HG03520 (cell line): ENCODE data around the gene PARP1.
"Not testable (repeated sequence)": the region's sequence is repeated elsewhere in the genome, so short reads cannot be mapped to it uniquely, and the experiment has no call there.

ENCODE experiments used
- ATAC-seq: cut with Tn5 transposase; IDR thresholded peaks from one replicate; pipeline ENCODE4 v1.9.1; 2021; ENCODE audit warnings: mild to moderate bottlenecking, moderate library complexity; ENCODE audit not compliant: unreplicated experiment

Gene PARP1

DNA sequence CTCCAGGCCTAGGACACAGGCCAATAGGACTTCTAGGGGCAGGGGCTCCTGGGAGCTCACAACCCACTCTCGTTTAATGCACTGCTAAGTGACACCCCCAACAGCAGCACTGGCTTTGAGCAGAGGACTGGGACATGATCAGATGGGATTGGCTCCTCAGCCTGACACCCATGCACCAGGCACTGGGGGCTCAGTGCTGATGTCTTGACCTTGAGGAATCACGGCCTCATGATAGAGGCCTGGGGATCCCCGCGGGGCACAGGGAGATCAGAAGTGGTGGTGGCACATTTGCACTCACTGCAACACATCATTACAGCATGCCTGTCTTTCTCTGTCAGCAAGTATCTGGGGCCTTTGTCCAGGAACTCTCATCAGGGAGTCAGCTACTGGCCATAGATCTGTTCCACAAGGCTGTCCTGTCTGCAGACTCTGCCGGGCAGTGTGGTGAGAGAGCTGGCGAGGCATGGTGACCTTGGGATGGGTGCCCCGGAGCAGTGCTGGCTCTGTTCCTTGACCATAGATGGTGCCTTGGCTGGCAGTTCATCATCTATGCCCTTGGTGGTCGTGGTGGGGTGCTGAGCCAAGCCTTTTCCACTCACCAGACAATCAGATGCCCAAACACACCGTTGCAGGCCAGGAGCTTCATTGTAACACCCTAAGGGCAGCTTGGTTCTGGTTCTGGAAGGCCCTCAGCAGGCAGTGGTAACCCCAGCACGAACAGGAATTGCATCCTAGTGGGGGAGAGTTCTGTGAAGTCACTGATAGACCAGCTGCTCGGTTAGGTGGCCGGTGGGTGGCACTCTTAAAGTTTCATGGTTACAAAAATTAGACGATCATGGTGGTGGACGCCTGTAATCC, 22.2 kb upstream of the PARP1 start:
- no peak for ATAC-seq

DNA sequence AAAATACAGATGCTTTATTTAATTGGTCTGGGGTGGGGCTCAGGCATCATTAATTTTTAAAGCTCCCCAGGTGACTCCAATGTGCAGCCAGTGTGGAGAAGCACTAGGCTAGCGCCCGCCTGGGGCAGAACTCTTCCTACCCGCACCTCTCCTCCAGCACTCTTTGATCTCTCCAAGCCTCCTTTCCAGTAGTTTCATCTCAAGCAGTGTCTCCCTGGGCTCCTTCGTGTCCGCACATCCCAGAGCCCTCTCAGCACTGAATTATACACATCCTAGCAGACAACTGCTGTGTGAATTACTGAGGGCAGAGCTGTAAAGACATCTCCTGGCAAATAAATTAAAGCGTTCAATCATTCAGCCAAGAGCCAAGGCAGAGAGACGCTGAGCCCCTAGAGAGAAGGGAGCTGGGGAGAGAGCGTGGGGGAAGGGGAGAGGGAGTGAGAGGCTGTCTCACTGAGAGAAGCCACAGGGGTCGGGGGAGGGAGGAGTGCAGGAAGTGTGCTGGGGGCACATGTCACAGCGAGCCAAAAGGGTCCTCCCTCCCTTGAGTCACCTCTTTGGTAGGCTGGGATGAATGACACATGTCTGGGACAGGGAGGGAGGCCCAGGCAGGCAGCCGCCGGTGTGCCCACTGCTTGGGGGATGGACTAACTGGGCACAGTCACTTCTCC, 21.0 kb upstream of the PARP1 start:
- no peak for ATAC-seq

DNA sequence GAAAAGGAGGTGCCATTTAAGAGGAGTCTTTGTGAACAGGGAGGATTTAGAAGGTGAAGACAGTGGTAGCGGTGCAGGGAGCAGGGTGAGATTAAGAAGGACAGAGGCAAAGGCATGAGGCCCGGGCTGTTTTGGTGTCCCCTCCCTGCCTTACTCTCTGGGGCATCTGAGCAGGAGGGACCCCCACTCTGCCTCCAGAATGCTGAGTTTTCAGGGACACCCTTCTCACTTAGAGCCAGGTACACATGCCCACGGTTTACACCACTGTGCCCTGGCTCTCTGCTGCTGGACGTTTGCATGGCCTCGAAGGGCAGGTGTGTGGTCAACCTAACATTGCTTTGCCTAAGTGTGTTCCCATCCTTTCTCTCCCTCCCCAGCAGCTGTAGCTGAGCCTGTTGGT, 20.5 kb upstream of the PARP1 start:
- no peak for ATAC-seq

DNA sequence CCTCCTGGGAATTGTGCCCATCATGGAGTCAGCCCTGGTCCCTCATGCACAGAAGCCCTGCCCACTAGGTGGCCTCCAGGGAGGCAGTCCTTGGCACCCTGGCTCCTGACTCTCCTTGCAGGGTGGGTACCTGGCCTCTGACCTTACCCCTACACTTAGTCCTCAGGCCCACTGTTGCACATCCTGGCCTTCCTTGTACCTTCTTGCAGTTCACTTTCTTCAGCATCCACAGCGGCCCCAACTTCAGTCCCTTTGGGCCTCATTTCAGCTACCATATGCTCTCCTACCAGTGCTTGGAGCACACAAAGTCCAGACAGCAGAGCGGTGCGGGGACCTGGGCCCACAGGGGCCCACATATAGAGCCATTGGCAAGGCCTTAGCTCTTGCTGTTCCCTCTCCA, 19.2 kb upstream of the PARP1 start:
- ATAC-seq: no peak

DNA sequence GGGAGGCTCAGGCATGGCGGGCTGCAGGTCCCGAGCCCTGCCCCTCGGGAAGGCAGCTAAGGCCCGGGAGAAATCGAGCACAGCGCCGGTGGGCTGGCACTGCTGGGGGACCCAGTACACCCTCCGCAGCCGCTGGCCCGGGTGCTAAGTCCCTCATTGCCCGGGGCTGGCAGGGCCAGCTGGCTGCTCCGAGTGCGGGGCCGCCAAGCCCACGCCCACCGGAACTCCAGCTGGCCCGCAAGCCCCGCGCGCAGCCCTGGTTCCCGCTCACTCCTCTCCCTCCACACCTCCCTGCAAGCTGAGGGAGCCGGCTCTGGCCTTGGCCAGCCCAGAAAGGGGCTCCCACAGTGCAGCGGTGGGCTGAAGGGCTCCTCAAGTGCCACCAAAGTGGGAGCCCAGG, 18.5 kb upstream of the PARP1 start:
- ATAC-seq: not testable (repeated sequence)

DNA sequence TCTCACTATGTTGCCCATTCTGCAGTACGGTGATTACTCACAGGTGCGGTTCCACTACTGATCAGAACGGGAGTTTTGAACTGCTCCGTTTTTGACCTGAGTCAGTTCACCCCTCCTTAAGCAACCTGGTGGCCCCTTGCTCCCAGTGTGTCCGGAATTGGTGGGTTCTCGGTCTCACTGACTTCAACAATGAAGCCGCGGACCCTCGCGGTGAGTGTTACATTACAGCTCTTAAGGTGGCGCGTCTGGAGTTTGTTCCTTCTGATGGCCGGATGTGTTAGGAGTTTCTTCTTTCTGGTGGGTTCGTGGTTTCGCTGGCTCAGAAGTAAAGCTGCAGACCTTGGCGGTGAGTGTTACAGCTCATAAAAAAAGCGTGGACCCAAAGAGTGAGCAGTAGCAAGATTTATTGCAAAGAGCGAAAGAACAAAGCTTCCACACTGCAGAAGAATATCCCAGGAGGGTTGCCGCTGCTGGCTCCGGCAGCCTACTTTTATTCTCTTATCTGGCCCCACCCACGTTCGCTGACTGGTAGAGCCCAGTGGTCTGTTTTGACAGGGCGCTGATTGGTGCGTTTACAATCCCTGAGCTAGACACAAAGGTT, 17.6 kb upstream of the PARP1 start:
- ATAC-seq: no peak

DNA sequence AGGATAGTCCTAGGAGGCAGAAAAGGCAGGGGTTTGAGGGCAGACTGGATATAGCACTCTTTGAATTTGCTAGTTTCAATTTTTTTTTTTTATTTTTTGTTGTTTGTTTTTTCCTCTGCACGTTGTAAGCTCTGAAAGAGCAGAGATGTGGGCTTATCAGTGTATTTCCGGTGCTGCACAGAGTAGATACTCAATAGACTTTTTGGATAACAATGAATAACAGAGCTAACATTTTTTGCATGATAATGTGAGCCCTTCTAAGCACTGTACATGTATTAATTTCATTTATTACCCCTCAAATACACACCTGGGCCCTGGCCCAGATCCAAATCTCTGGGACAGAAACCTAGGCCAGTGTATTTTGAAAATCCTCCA, 17.1 kb upstream of the PARP1 start:
- ATAC-seq: peak; percentile 23

DNA sequence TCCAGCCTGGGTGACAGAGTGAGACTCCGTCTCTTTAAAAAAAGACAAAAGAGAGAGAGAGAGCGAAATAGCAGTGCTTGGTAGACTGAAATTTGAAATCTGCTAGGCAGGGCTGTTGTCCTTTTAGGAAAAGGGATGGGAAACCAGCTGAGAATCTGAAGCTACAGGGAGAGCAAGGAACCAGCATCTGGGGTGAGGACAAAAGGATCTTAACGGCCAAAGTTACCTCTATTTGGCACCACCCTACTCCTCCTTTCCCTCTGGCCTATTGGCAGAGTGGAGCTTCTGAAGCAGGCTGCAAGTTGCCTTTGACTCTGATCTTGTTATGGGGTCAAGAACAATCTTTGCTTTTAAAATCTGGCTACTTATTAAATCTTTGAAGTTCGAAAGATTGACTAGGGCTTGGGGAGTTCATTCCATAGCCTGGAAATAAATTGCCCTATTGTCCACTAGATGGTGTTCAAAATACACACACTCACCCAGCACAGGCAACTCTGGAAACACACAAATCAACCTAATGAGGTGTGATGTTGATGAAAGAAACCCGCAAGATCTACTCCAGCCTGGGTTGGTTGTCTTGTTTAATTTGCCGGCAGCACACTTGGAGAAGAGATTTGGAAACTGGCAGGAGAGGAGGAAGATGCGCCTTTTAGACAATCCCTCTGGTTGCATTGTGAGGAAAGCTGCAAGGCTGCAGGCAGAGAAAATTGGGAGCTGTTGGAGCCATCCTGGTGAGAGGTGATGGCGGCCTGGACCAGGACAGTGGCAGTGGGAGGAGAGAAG, 16.5 kb upstream of the PARP1 start:
- peak; percentile 60 for ATAC-seq

DNA sequence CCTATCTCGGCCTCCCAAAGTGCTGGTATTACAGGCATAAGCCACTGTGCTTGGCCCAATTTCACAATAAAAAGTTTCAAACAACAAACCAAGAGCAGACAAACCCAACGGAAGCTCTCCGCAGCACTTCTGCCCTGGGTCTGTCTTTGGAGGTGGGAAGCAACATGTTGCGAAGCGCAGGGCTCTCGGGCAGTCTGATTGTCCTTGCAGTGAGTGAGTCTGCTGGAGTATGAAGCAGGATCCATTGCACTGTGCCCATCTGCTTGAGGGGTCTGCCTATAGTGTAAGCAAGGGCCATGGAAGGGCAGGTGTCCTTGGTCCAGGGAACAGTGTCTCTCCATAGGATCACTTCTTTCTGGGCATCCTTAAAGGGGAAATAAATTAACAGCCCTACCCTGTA, 14.6 kb upstream of the PARP1 start:
- ATAC-seq: no peak

DNA sequence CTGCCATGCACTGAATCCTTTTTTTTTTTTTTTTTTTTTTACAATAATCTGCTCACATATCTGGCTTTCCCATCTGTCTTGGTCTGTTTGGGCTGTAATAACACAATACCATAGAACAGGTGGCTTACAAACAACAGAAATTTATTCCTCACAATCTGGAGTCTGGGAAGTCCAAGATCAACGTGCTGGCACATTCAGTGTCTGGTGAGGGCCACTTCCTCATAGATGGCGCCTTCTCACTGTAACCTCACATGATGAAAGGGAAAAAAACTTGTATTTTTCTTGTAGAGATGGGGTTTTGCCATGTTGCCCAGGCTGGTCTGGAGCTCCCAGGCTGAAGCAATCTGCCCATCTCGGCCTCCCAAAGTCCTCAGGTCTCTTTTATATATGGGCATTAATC, 13.0 kb upstream of the PARP1 start:
- ATAC-seq: no peak

DNA sequence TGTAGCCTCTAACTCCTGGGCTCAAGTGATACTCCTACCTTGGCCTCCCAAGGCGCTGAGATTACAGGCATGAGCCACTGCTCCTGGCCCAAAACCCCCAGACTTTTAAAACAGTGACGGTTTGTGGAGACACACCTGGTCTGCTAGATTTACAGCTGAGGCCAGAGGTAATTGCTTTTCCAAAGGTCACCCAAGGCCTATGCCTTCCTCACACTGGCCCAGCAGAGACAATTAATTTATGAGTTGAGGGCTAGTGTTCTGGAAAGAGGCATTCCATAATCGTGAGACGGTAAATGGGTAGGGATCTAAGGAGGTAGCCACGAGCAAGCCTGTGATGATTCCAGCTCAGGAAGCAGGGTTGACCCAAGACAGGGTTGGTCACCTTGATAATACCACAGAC, 12.4 kb upstream of the PARP1 start:
- no peak for ATAC-seq

DNA sequence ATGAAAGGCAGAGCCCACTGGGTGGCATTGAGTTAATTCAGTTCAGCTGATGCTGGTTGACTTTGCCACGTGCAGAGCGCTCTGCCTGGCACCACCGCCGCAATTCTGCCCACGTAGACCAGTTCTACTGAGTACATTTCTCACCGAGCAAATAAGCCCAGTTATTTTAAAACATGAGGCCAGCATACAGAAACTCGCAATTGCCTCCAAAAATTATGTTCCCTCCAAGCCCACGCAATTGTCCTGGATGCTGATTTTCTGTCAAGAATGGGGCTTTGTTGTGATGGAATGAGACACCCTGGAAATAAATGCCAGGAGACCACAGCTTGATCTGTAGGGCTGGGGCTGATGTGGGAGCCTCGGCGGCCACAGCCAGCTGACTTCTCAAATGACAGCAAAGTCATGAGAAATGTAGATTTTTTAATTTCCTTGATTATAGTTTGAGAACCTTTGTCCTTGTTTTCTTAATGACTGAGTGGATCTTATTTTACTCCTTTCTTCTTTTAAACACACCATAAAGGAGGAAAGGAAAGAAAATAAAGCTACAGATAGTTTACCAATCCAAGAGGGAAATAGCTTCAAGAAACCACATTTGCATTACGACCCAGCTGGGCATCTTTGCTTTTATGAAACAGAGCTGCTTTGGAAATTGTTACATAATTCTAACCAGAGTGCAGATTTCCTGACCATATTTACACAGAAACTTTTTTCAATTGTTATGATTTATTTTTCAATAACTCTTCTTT, 11.6 kb upstream of the PARP1 start:
- ATAC-seq: no peak

DNA sequence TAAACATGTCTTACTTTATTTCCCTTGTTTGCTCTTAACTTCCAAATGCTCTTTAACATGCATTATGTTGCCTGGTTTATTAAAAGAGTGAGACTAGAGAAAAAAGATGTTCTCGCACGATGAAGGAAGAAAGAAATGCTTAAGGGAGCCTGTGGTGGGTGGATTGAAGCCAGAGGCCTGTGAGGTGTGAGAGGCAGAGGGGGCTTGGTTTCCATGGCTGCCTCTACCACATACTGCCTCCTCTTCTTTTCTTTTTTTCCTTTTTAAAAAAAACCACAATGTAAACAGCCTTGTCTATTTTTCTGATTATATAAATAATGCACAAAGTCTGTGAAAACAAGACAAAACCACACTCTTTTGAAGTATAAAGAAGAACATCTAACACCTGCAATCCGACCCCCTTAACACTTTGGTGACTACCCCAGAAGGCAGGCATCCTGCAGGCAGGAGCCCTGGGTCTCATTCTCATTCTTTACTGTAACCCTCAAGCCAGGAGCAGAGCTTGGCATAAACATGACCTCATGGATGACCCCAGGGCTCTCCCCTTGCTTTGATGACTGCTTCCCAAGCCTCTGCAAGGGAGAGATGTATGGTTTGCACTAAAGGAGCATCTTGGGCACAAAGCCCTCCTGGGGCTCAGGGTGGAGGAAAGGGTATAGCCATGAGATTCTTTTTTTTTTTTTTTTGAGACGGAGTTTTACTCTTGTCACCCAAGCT, 10.1 kb upstream of the PARP1 start:
- ATAC-seq: no peak

DNA sequence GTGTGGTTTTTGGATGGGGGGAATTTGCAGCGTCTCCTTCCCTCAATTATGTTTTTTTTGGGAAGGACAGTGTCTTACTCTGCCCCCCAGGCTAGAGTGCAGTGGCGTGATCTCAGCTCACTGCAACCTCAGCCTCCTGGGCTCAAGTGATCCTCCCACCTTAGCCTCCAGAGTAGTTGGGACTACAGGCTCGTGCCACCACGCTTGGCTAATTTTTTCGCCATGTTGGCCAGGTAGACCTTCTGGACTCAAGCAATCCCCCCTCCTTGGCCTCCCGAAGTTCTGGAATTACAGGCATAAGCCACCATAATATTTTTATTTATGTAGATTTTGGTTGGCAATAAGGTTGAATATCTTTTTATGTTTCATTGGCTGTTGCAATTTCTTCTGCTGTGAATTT, 9.5 kb upstream of the PARP1 start:
- ATAC-seq: no peak

DNA sequence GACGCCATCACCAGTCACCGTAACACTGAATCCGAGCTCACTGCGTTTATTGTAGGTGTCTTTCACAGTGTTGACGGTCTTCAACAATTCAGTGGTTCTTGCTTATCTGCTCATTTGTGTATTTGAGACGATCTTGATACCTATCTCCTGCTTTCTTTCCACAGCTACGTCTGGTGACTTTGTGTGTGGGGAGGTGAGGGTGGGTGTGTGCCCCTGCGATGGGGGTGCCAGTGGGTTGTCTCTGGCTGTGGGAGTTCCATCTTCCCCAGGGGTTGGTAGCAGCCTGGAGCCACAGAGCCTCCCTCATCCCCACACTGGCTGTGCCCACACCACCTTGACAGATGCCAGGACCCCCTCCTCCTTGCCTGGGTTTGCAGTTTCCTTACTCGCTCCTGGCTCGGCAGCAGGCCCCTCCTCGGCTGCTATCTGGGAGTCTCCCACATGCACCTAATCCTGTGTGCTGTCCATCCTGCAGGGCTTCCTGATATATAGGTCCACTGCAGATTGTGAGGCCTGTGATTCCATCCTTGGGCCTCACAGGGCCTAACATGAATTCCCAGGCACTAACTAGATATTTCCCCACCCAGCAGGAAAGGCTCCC, 6.3 kb upstream of the PARP1 start:
- no peak for ATAC-seq

DNA sequence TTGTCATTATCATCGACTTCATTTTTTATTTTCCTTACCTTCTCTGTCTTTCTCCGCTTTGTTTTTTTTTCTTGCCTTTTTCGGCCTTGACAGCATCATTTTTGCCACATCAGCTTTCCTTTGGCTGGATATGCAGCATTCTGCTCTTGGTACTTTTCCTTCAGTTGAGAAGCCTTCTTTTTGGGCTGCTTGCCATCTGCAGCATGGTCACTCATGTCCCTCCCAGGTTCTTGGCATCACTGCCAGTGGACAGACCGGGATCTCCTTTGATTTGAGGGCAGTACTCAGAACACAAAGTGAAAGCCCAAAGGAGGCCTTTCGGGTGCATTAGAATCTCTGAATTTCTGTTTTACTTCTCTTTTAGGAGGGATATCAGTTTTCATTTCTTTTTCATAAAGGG, 3.7 kb upstream of the PARP1 start:
- ATAC-seq: no peak

DNA sequence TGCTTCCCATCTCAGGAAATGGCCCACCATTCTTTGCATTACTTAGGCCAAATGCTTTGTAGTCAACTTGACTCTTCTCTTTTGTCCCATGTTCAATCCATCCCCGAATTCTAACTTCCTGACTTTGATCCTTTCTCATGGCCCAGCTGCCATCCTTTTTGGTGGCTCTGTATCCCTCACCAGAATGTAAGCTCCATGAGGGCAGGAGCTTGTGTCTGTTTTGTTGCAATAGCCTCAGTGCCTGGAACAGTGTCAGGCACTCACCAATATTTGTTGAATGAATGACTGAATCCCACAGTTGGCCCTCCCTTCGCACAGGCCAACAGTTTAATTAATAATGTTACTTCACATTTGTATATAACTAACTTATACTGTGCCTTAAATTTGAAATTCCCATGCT, 3.1 kb upstream of the PARP1 start:
- ATAC-seq: no peak

DNA sequence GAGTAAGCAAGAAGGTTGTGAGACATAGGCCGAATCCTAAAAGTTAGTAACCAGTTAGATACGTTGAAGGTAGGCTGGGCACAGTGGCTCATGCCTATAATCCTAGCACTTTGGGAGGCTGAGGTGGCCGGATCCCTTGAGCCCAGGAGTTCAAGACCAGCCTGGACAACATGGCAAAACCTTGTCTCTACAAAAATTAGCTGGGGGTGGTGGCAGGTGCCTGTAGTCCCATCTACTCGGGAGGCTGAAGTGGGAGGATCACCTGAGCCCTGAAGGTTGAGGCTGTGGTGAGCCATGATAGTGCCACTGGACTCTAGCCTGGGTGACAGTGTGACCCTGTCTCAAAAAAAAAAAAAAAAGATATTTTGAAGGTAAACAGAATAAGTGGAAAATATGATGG, 1.5 kb upstream of the PARP1 start:
- ATAC-seq: no peak

DNA sequence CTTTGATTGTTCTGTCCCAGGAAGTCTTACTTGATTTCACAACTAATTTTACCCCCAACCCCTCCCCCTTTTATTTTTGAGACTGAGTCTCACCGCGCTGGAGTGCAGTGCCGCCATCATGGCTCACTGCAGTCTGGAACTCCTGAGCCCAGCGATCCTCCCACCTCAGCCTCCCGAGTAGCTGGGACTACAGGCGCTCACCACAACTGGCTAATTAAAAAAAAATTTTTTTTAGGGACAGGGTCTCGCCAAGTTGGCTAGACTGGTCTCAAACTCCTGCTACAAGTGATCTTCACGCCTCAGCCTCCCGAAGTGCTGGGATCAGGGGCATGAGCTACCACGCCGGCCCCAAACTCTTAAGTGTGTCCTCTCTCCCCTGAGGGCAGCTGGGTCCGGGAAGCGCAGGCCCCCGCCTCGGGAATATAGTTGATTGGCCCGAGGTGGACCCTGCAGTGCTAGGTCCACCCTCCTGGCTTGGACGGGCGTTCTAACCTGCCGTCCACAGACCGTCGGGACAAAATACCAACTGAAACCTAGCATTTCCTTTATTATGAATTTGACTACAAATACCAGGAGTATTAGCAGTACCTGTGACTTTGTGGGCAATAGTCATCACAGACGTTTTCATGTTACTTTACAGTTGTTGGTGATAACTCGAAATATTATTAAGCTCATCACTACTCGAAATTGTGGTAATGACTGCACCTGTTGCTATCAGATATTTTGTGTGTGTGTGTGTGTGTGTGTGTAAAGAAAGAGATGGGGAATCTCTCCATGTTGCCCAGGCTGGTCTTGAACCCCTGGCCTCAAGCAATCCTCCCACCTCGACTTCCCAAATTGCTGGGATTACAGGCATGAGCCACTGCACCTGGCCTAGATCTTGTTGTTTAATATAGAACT, 642 bp upstream of the PARP1 start:
- ATAC-seq: no peak
